HG02938 (cell line): ENCODE measurements around the gene TSEN54.
"Not testable (repeated sequence)": the region's sequence is repeated elsewhere in the genome, so short reads cannot be mapped to it uniquely, and the experiment has no call there.

Experiments used
- ATAC-seq: cut with Tn5 transposase; IDR thresholded peaks from one replicate; pipeline ENCODE4 v1.9.1; 2021; ENCODE audit warnings: mild to moderate bottlenecking, moderate library complexity; ENCODE audit not compliant: unreplicated experiment

TSEN54 gene

DNA sequence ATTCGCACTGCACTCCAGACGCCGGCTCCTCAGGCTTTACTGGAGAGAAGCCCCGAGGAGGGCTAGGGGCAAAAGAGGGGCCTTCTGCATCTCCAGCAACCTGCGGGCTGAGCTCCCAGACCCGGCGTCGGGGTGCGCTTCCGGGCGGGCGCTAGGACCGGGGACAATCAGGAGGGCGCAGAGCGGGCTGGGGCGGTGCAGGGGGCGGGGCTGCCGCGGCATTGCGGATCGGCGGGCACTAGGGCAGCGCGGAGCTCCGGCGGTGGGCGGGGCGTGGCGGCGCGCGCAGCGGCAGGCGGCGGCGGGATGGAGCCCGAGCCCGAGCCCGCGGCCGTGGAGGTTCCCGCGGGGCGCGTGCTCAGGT, at the start of gene TSEN54:
TSS of gene TSEN54 (plus strand) at position 274 of the 364 bp plus-strand sequence. CDS start at position 307, 33 bp downstream.
- ATAC-seq: peak; percentile 64

DNA sequence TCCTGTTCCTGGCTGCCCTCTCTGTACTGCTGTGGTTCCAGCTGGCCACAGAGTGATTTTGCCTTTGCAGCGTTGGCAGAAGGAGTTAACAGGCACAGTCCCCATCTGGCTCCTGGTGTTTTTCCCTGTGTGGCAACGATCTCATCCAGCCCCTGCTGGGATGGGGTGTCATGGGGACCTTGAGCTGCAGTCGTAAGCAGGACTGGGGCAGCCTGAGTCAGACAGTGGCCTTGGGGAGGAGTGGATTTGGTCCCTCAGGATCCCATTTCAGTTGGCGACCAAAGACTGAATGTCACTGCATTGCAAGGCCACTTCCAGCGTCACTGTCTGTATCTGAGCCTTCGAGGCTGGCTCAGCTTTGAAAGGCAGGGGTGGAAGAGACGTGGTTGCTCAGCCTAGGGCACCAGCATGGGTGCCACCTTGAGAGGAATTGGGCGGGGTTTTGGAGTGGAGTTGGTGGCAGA, 48.0 kb upstream of the TSEN54 start:
- ATAC-seq: no peak

DNA sequence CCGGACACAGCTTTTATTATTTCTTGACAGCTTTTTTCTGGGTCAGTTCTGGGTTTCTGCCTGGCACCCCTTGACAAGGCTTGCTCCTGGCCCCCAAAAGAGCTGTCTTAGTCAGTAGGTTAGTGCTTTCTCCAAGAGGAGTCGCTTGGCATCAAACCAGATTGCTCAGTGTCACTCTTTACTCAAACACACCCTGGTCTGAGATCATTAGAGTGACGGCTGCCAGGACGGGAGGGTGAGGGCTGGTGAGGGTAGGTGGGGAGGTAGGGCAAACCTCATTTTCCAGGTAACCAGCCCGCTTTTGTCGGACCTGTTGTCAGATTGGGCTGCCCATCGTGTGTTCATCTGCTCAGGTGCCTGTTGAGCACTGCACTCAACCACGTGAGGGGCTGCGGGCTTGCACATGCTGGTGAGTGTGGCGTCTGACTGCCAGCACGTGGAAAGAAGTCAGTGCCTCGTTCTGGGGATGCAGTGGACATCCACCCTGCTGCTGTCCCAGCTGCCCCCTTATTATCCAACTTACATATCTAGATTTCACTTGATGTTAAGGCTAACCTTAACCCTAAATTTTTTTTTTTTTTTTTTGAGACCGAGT, 47.5 kb upstream of the TSEN54 start:
- no peak for ATAC-seq

GRCh38 chr17:75471207-75471606, 45.1 kb upstream of the TSEN54 start:
- no peak for ATAC-seq

DNA sequence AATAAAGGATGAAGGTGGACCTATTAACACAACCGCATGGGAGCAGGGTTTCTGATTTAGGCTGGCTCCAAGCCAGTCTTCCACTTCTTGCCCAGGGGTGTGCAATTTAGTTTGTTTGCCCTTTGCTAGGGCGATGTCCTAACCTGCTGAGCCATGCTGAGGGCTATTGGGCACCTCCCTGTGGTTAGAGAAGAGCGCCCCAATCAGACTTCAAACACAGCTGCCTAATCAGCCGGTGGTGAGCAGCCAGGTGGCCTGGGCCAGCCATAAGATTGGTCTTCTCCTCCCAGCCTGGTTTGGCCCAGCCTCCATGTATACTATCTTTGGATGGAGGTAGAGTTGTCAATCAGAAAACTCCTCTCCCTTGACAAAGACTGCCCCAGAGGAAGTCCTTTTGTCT, 44.2 kb upstream of the TSEN54 start:
- ATAC-seq: no peak

DNA sequence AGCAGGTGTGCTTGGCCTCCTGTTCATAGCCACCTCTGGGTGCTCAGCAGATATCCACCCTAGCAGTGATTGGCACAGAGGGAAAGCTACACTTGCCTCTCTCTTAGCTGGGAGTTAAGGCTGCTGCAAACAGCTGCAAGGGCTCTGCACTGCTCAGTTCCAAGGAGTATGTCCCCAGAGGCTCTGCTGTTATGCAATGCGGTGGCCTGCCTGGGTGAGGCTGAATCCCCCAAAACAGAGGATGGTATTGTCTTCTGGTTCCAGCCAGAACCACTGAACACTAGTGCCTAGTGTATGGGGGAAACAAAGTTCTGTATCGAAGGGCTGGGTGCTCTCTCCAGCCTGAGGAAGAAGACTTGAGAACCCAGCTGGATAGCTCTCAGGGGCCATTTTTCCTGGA, 43.1 kb upstream of the TSEN54 start:
- no peak for ATAC-seq

DNA sequence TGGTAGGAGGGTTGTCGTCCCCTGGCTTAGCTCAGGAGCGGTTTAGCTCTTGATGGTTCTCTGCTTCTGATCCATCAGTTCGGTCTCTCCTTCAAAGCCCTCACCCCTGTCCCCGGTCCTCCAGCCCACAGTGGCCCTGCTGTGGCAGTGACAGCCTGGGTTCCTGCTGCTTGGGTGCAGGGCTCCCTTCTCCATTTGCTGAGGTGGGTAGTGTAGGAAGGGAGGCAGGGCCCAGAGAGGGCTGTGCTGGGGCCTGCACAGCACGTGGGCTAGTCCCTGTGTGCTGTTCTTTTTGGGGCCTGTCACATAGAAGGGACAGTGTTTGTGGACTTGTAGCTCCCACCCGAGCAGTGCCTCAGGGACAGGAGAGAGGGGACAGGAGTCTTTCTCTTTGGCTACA, 41.6 kb upstream of the TSEN54 start:
- ATAC-seq: no peak

- no peak for ATAC-seq
Observed at GRCh38 chr17:75475144-75475835, 41.0 kb upstream of the TSEN54 start.

DNA sequence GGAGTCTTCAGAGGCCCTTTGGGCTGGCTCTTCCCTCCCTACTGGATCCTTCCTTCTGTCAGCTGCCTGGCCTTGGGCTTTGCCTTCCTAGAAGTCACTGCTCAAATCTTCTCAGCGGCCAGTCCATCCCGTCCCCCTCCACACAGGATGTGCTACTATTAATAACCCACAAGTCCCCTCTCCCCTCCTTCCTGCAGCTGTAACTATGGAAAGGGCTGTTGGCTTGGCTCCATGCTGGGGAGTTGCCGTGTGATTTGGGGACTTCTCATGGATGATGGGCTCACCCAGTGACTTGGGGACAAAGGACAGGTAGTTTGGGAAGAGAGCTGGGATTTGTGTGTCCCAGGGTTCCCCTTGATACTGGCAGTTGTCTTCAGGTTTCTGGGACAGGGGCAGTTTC, 40.5 kb upstream of the TSEN54 start:
- ATAC-seq: no peak

GRCh38 chr17:75476271-75476671, 40.1 kb upstream of the TSEN54 start:
- no peak for ATAC-seq

DNA sequence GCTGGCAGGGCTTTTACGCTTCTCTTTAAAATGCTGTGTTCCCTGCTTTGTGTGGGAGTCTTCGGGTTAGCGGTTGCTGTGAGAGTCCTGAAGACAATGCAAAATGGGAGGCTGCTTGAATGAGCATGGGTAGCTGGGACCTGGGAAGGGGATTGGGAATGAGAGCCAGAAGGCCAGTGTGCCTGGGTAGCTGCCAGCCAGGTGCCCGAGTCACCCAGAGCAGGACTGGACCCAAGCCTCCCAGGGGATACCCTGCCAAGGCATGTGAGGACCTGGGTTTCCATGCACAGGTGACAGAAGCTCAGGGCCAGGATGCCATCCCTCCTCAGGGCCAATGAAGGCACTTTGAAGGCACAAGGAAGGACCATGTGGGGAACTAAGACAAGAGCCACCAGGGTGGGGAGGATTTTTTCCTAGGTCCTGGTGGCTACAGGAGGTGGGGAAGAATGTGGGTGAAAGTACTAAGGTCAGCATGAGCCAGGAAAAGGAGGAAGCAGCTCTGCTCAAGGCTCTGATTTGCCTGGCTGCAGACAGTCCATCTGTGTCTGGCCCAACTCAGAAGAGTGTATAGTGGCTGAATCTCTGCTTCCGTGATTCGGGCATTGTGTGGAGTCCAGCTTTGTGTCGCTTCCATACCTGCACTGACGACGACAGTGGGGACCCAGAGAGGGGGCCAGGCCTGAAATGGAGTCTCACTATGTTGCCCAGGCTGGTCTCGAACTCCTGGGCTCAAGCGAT, 39.4 kb upstream of the TSEN54 start:
- ATAC-seq: no peak

DNA sequence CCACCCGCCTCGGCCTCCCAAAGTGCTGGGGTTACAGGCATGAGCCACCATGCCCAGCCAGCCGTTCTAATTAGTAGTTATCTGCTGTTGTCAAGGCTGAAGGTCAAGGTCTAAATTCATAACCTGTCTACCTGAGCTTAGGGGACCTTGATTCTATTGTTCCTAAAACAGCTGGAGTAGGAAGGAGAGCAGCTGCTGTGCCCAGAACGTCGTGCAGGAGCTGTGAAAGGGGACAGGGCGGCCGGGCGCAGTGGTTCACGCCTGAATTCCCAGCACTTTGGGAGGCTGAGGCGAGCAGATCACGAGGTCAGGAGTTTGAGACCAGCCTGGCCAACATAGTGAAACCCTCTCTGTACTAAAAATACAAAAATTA, 38.9 kb upstream of the TSEN54 start:
- not testable (repeated sequence) for ATAC-seq

DNA sequence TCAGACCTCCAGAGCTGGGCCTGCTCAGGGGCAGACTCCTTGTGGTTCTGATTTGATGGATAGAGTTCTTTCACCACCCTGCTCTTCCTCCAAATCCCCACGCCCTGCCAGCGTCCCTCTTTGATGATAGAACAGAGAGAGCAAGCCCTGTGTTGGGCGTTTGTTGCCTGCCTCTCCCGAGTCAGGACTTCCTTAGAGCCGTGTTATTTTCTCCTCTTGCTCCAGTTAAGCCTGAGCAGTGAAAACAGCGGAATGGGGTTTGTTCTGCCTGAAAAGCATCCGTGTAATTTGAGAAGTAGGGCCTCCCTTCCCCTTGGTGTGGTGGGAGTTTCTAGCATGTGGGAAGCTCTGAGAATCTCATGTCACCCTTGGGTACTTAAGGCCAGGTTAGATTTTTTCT, 37.8 kb upstream of the TSEN54 start:
- no peak for ATAC-seq

DNA sequence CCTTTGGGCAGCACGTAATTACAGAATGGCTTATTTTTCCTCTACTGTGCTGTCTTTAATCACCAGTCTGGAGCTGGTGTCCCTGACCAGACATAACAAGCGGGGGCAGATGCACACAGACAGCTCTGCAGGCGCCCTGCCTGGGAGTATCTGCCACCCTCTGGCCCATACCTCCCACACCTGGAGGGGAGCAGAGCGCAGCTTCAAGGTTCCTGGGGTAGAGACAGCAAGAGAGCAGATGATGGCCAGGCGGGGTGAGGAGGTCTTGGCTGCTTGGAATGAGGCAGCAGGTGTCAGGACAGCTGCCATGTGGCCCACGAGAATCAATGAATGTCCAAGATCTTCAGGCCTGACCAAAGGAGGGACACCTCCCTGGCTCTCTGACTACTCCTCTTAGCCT, 36.0 kb upstream of the TSEN54 start:
- no peak for ATAC-seq

DNA sequence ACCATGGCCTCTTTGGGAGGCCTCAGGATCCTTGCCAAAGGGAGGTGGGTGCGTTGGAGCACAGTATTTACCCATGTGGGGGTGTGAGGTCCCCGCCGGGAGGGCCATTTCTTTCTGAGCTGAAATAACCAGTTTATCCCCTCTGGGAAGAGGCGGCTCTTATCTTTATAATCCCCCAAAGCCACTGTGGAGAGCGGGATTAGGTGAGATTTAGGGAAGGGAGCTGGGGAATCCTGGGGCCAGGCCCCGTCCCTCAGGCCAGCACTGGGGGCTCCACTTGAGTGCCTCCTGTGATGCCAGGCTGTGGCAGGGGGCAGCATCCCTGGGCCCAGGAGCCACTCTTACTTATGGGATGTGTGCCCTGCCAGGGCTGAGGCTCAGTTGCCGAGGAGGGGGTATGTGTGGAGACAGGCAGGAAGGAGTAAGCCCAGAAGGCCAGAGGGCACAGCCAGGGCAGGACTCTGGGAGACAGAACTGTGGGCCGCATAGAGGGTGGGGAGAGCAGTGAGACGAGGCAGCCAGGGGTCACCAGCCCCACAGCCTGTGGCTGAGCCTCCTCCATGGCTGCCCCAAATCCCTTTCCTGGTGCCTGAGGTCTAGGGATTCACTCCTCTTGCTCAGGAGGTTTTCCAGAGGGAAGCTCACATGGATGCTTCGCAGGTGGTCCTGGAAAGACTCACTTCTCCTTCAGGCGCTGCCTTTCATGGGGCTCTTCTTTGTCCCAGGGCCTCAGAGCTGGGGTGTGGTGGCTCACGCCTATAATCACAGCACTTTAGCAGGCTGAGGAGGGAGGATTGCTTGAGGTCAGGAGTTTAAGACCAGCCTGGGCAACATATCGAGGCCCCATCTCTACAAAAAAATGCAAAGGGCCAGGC, 34.9 kb upstream of the TSEN54 start:
- ATAC-seq: no peak

DNA sequence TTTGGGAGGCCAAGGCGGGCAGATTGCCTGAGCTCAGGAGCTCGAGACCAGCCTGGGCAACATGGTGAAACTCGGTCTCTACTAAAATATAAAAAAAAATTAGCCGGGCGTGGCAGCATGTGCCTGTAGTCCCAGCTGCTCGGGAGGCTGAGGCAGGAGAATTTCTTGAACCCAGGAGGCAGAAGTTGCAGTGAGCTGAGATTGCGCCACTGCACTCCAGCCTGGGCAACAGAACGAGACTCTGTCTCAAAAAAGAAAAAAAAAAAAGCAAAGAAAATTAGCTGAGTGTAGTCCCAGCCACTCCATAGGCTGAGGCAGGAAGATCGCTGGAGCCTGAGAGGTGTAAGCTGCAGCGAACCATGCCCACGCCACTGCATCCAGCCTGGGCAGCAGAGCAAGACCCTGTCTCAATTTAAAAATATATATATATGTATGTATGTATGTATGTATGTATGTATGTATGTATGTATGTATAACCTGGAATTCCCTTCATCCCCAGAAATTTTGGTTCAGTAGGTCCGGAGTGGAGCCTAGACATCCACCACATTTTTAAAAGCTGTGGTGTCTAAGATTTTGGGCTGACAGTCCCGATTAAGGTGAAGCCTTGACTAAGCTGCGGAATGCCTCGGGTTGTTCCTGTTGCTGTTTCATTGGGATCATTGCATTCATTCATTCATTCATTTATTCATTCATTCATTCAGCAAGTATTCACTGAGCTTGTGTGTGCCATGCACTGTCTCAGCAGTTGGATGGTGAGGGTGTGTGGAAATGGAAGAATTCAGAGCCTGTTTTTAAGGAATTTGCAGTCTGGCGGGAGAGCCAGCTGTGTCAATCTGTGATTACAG, 34.0 kb upstream of the TSEN54 start:
- no peak for ATAC-seq

GRCh38 chr17:75485688-75486087, 30.6 kb upstream of the TSEN54 start:
- no peak for ATAC-seq

- ATAC-seq: no peak
Observed at GRCh38 chr17:75486151-75486550, 30.2 kb upstream of the TSEN54 start.

- ATAC-seq: no peak
Observed at GRCh38 chr17:75486951-75487350, 29.4 kb upstream of the TSEN54 start.

- no peak for ATAC-seq
Observed at GRCh38 chr17:75487351-75488070, 28.8 kb upstream of the TSEN54 start.
